Kidney epithelial cell (primary cell): ENCODE data around the gene STAG2. TPM values are rescaled to one million over a fixed set of nuclear protein-coding genes. Genes with fewer than 3 reads are reported as not detected.

Experiments used
- DNase-seq: peaks from one replicate; pipeline ENCODE4 v3.0.0-alpha.2; 2010; ENCODE audit warnings: low read depth
- H3K27me3 ChIP-seq: 2 replicates; pipeline ENCODE4 v1.6.0; 2011; ENCODE audit warnings: low read length; ENCODE audit not compliant: control insufficient read depth, insufficient read depth
- H3K36me3 ChIP-seq: 2 replicates; pipeline ENCODE4 v1.5.1; 2011; ENCODE audit warnings: low read length; ENCODE audit not compliant: control insufficient read depth, insufficient read depth
- H3K4me3 ChIP-seq: 2 replicates; pipeline ENCODE4 v1.5.1; 2011; ENCODE audit warnings: low read depth, mild to moderate bottlenecking, control low read depth, low read length
- total RNA-seq: library from RNA; depleted of rRNA; stranded (reverse); fragments of >200 nt; gene quantifications from 2 replicates; pipeline ENCODE4 v1.2.3, GENCODE V29; 2015
- TF ChIP-seq, protein P1 (sequence below): IDR thresholded peaks from 2 replicates; pipeline ENCODE4 v1.5.1; 2011; ENCODE audit warnings: mild to moderate bottlenecking, moderate library complexity, low read length, control low read depth, inconsistent platforms; ENCODE audit not compliant: insufficient read depth, poor library complexity, severe bottlenecking

Gene STAG2
- total RNA-seq, 1 donor from 2014 or later = 35.1 TPM

- H3K36me3 ChIP-seq = no peaks in the 10 kb centered on the region
- TF ChIP-seq, protein P1, sequence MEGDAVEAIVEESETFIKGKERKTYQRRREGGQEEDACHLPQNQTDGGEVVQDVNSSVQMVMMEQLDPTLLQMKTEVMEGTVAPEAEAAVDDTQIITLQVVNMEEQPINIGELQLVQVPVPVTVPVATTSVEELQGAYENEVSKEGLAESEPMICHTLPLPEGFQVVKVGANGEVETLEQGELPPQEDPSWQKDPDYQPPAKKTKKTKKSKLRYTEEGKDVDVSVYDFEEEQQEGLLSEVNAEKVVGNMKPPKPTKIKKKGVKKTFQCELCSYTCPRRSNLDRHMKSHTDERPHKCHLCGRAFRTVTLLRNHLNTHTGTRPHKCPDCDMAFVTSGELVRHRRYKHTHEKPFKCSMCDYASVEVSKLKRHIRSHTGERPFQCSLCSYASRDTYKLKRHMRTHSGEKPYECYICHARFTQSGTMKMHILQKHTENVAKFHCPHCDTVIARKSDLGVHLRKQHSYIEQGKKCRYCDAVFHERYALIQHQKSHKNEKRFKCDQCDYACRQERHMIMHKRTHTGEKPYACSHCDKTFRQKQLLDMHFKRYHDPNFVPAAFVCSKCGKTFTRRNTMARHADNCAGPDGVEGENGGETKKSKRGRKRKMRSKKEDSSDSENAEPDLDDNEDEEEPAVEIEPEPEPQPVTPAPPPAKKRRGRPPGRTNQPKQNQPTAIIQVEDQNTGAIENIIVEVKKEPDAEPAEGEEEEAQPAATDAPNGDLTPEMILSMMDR = no peak
- H3K27me3 ChIP-seq = no peaks in the 10 kb centered on the region
- no peak for DNase-seq
- no peak overlapping the region for H3K4me3 ChIP-seq
These were observed 65.0 kb downstream of the STAG2 start for GRCh38 chrX:124026529-124026928.

DNA sequence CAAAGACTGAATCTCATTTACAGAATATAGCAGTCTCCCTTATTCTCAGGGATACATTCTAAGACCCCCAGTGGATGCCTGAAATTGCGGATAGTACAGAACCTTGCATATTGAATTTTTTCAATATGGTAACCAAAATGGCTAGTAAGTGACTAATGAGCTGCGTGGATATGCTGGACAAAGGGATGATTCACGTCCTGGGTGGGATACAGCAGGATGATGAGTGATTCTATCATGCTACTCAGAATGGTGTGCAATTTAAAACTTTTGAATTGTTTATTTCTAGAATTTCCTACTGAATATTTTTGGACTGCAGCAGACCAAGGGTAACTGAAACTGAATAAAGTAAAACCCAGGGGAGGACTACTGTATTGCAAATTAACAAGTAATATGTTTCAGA, 66.7 kb downstream of the STAG2 start:
- DNase-seq = no peak
- Histone ChIP-seq H3K36me3 (no peaks in the 10 kb centered on the region), H3K4me3 (no peak overlapping the region), H3K27me3 (no peaks in the 10 kb centered on the region)
- TF ChIP-seq, protein P1 = no peak

- no peak for DNase-seq
- Histone ChIP-seq H3K36me3 (no peaks in the 10 kb centered on the region), H3K27me3 (no peaks in the 10 kb centered on the region), H3K4me3 (no peak overlapping the region)
- TF ChIP-seq, protein P1 = no peak
These were observed 69.0 kb downstream of the STAG2 start for GRCh38 chrX:124030520-124030919.

DNA sequence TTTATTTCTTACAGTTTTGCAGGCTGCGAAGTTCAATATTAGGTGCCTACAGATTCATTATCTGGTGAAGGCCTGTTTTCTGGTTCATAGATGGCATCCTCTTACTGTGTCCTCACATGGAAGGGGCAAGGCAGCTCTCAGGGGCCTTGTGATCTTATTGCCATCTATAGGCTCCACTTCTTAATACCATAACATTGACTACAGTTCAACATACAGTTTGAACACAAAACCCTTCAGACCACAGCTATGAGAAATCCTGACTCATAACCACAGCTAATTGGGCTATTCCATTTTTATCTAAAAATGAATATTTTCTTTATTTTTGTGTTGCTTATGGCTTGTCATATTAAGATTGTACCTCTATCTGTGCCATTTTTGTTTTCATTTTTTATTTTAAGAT, 72.3 kb downstream of the STAG2 start:
- no peaks in the 10 kb centered on the region for H3K36me3 ChIP-seq
- TF ChIP-seq, protein P1 = no peak
- H3K4me3 ChIP-seq = no peak overlapping the region
- no peak for DNase-seq
- H3K27me3 ChIP-seq = no peaks in the 10 kb centered on the region

DNA sequence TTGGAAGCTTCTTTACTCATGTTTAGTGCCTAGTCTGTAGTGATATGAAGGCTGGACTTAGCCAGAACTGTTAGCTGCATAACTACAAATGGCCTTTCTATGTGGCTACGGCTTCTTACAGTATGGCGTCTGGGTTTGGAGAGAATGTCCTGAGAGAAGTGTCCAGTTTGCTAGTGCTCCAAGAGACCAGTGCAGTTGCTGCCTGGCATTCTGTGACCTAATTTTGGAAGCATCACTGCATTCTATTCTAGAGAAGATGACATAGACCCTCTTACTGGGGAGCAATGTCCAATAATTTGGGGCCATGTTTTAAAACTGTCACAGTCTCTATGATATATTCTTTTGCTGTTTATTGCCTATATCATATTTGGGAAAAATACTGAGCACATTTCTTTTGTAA, 74.2 kb downstream of the STAG2 start:
- Histone ChIP-seq H3K4me3 (no peak overlapping the region), H3K27me3 (no peaks in the 10 kb centered on the region), H3K36me3 (no peaks in the 10 kb centered on the region)
- no peak for DNase-seq
- TF ChIP-seq, protein P1 = no peak

DNA sequence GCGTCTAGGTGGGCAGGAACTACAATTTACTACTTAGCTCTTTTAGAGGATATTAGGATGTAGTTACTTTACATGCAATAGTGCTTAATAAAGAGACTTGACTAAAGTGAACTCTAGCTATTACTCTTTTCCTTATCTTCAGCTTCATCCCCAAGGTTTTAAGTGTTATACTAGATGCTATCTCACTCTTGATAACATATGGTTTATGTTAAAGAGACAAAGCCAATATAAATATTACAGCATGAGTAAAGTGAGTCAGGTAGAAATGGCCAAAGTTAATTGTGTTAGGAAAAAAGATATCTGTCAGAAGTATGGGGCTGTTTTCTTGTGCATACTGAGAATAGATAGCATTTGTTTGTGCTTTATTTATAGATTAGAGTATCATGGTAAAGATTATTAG, 80.5 kb downstream of the STAG2 start:
- no peak for DNase-seq
- TF ChIP-seq, protein P1 = no peak
- Histone ChIP-seq H3K4me3 (no peak overlapping the region), H3K27me3 (no peaks in the 10 kb centered on the region), H3K36me3 (no peaks in the 10 kb centered on the region)
